ENCODE measurements around the gene SMAD6.

DNA sequence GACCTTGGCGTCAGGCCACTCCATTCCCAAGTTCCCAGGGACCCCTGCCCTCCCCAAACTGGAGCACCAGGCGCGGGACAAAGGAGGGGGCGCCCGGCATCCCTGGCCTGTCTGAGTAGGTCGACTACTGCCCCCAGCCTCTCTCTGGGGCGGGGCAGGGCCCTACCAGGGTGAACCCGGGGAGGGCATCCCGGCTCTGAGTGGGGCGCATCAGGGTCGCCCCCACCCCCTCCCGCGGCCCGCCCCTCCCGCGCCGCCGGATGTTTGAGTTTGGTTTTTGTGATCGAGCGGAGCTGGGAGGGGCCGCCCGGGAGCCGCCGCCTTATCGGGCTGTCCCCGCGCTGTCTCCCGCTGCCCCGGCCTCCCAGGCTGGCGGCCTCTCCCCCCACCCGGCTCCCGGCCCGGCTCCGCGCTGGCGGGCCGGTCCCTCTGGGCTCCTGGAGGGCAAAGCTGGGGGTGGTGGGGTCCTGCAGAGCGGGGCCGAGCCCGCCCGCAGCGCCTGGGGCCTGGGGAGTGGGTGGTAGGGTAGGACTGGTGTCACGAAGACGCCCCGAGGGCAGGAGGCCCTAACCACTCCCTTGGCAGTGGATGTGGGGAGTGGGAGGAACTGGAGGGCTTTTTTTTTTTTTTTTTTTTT lies 47.2 kb upstream of the SMAD6 start:
- TF ChIP-seq, protein P1, sequence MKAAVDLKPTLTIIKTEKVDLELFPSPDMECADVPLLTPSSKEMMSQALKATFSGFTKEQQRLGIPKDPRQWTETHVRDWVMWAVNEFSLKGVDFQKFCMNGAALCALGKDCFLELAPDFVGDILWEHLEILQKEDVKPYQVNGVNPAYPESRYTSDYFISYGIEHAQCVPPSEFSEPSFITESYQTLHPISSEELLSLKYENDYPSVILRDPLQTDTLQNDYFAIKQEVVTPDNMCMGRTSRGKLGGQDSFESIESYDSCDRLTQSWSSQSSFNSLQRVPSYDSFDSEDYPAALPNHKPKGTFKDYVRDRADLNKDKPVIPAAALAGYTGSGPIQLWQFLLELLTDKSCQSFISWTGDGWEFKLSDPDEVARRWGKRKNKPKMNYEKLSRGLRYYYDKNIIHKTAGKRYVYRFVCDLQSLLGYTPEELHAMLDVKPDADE (conservative IDR thresholded peaks at IDR 0.05; ENCODE audit: control insufficient read depth, low read depth, low read length) = no peak; the same call in 1 of the 2 replicates
- TF ChIP-seq, protein P2, sequence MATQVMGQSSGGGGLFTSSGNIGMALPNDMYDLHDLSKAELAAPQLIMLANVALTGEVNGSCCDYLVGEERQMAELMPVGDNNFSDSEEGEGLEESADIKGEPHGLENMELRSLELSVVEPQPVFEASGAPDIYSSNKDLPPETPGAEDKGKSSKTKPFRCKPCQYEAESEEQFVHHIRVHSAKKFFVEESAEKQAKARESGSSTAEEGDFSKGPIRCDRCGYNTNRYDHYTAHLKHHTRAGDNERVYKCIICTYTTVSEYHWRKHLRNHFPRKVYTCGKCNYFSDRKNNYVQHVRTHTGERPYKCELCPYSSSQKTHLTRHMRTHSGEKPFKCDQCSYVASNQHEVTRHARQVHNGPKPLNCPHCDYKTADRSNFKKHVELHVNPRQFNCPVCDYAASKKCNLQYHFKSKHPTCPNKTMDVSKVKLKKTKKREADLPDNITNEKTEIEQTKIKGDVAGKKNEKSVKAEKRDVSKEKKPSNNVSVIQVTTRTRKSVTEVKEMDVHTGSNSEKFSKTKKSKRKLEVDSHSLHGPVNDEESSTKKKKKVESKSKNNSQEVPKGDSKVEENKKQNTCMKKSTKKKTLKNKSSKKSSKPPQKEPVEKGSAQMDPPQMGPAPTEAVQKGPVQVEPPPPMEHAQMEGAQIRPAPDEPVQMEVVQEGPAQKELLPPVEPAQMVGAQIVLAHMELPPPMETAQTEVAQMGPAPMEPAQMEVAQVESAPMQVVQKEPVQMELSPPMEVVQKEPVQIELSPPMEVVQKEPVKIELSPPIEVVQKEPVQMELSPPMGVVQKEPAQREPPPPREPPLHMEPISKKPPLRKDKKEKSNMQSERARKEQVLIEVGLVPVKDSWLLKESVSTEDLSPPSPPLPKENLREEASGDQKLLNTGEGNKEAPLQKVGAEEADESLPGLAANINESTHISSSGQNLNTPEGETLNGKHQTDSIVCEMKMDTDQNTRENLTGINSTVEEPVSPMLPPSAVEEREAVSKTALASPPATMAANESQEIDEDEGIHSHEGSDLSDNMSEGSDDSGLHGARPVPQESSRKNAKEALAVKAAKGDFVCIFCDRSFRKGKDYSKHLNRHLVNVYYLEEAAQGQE (IDR thresholded peaks at IDR 0.05; ENCODE audit: borderline replicate concordance) = no peak
- TF ChIP-seq, protein P2 (CRISPR knock-in tag; IDR thresholded peaks at IDR 0.05; ENCODE audit: low read depth) = no peak
- TF ChIP-seq GATAD2A (IDR thresholded peaks at IDR 0.05) = 0 out of 2 replicates have a peak, but pooled peaks have one; percentile 8

Data from K562 (cell line).